K562 (cell line): ENCODE results near the gene DDAH2. TPM values are rescaled to one million over a fixed set of nuclear protein-coding genes. Genes with fewer than 3 reads are reported as not detected.

Experiments used
- ATAC-seq: fragments of 200-7000 bp; cut with Tn5 transposase; 3 replicates; pipeline ENCODE4 v1.9.1; 2020; ENCODE audit warnings: moderate library complexity
- BruUV-seq: library from RNA; stranded (reverse); fragments of 400-500 nt; replicated peaks from 2 replicates; lab custom pipeline; 2021; lab: Mats Ljungman, UMichigan
- CTCF ChIA-PET: fragments of 300-600 bp; formaldehyde crosslinking; extraction: SDS; loops from one replicate; lab custom pipeline; 2021; ENCODE audit warnings: low intra/inter-chr PET ratio; lab: Yijun Ruan, JAX
- POLR2A ChIA-PET: fragments of 300-600, 350-650 bp; sonication (Branson Sonifier 250); formaldehyde crosslinking; extraction: SDS; loops from one replicate; lab custom pipeline; 2021; ENCODE audit warnings: antibody characterized with exemption, inconsistent platforms; lab: Yijun Ruan, JAX
- DNase-seq, 4 experiments: peaks; one replicate each; pipeline versions ENCODE4 v3.0.0 to v3.0.0-alpha.2; 2011 to 2018; ENCODE audit warnings: low spot score in 3 of 4, mixed read lengths in 3 of 4; ENCODE audit errors: extremely low read depth in 1 of 4
- FAIRE-seq: peaks from 2 replicates; lab custom pipeline; 2011; peaks lifted over from hg19 to GRCh38; lab: Jason Lieb, UNC
- H2AFZ ChIP-seq: 2 replicates; pipeline ENCODE4 v1.6.0; 2011; ENCODE audit warnings: low read depth, low read length, control low read depth, inconsistent platforms
- H3K27ac ChIP-seq: fragments of 200-600 bp; 3 replicates; pipeline ENCODE4 v1.8.0; 2011; ENCODE audit warnings: low read depth, mild to moderate bottlenecking, control low read depth, inconsistent platforms, low read length, moderate library complexity, mixed read lengths; ENCODE audit errors: extremely low read depth
- H3K27me3 ChIP-seq, 2 experiments: fragments of 300-600 bp in 1 of 2; 2 replicates in 1 of 2; 3 replicates in 1 of 2; pipeline versions ENCODE4 v1.6.0 to v1.8.0; 2011; ENCODE audit warnings: inconsistent platforms in 2 of 2, low read length in 2 of 2, mild to moderate bottlenecking in 1 of 2, mixed read lengths in 1 of 2, moderate library complexity in 1 of 2; ENCODE audit not compliant: control insufficient read depth in 2 of 2, insufficient read depth in 2 of 2
- H3K36me3 ChIP-seq: fragments of 300-600 bp; 3 replicates; pipeline ENCODE4 v1.8.0; 2011; ENCODE audit warnings: mild to moderate bottlenecking, low read length, inconsistent platforms; ENCODE audit not compliant: control insufficient read depth, insufficient read depth
- H3K4me1 ChIP-seq, 2 experiments: fragments of 200-600 bp in 1 of 2; replicated peaks in 1 of 2; 2 replicates in 1 of 2; 3 replicates in 1 of 2; pipeline versions ENCODE4 v1.5.1 to v1.8.0; 2011; ENCODE audit warnings: inconsistent platforms in 2 of 2, low read length in 2 of 2, mild to moderate bottlenecking in 1 of 2, mixed read lengths in 1 of 2, moderate library complexity in 1 of 2; ENCODE audit not compliant: control insufficient read depth in 2 of 2, insufficient read depth in 2 of 2
- H3K4me2 ChIP-seq: 2 replicates; pipeline ENCODE4 v1.6.1; 2011; ENCODE audit warnings: low read length, control low read depth, inconsistent platforms, mixed read lengths; ENCODE audit not compliant: insufficient read depth
- H3K4me3 ChIP-seq: fragments of 200-600 bp; sonication (generic), shearing (Covaris generic); 2 replicates; pipeline ENCODE4 v1.5.1; 2016; ENCODE audit warnings: control low read depth, inconsistent platforms
- H3K79me2 ChIP-seq: fragments of 200-600 bp; 3 replicates; pipeline ENCODE4 v1.8.0; 2011; ENCODE audit warnings: low read length, inconsistent platforms; ENCODE audit not compliant: control insufficient read depth, insufficient read depth
- H3K9ac ChIP-seq, 2 experiments: 2 replicates each; pipeline versions ENCODE4 v1.6.0 to v1.6.1; 2011; ENCODE audit warnings: low read depth in 2 of 2, low read length in 2 of 2, control low read depth in 1 of 2, inconsistent platforms in 1 of 2, mild to moderate bottlenecking in 1 of 2, mixed read lengths in 1 of 2; ENCODE audit not compliant: insufficient read depth in 1 of 2
- H3K9me1 ChIP-seq: one replicate; pipeline ENCODE4 v1.6.0; 2011; ENCODE audit warnings: inconsistent platforms, mild to moderate bottlenecking, low read length, moderate library complexity; ENCODE audit not compliant: control insufficient read depth, insufficient read depth
- H3K9me3 ChIP-seq: replicated peaks from 2 replicates; pipeline ENCODE4 v1.5.1; 2011; ENCODE audit warnings: low read depth, low read length, inconsistent platforms; ENCODE audit not compliant: control insufficient read depth, insufficient read depth
- H4K20me1 ChIP-seq: replicated peaks from 2 replicates; pipeline ENCODE4 v1.6.1; 2011; ENCODE audit warnings: low read length, inconsistent platforms, mixed read lengths; ENCODE audit not compliant: control insufficient read depth, insufficient read depth
- CEBPG ChIP-seq, 3 experiments: fragments of 200-800 bp in 1 of 3; sonication (Bioruptor generic) in 1 of 3; sonication (generic) in 1 of 3; formaldehyde crosslinking in 1 of 3; IDR thresholded peaks in 2 of 3; conservative IDR thresholded peaks in 1 of 3; 2 replicates each; pipeline versions ENCODE4 v1.6.1 to v1.8.0; 2016 to 2022; ENCODE audit warnings: missing compliant biosample characterization in 2 of 3, missing genetic modification characterization in 2 of 3, mild to moderate bottlenecking in 1 of 3, missing genetic modification reagents in 1 of 3
- RBBP5 ChIP-seq: fragments of 200-600 bp; sonication (generic); IDR thresholded peaks from 2 replicates; pipeline ENCODE4 v1.6.1; 2012; ENCODE audit warnings: borderline replicate concordance, mild to moderate bottlenecking, low read length, control low read depth, inconsistent platforms; ENCODE audit not compliant: insufficient read depth, poor library complexity, severe bottlenecking
- SNRNP70 ChIP-seq: fragments of 200-400 bp; formaldehyde crosslinking; optimal IDR thresholded peaks from 2 replicates; pipeline ENCODE3; 2017; ENCODE audit warnings: low read depth, low read length
- SUPT5H ChIP-seq: fragments of 450-650 bp; IDR thresholded peaks from 2 replicates; pipeline ENCODE4 v1.6.1; 2016
- WGBS: fragments of 100-300 bp; shearing (Covaris generic); methylation state at CpG from one replicate; pipeline ENCODE4 v1.1.6; 2016; ENCODE audit warnings: low coverage, mixed read lengths; ENCODE audit not compliant: insufficient coverage; ENCODE audit errors: missing lambda C conversion rate; 5-methylcytosine and 5-hydroxymethylcytosine counted together
- in situ Hi-C: fragments of 300-500 bp; cut with MboI; formaldehyde crosslinking; loops from 4 replicates; pipeline ENCODE4 v1.15.0; 2018; ENCODE audit warnings: inconsistent platforms, mixed read lengths
- intact Hi-C: fragments of 100-400 bp; cut with micrococcal nuclease; formaldehyde crosslinking; loops from 2 replicates; pipeline ENCODE4 v1.14.2; 2022
- polyA plus RNA-seq, 8 experiments: library from polyadenylated mRNA; depleted of rRNA in 4 of 8; stranded (reverse) in 5 of 8; unstranded in 3 of 8; fragments of >200 nt; fragmentation: Nextera tagmentation in 2 of 8; fragmentation: Illumina TruSeq in 1 of 8; extraction: Ambion mirVana in 2 of 8; extraction: Trizol in 1 of 8; gene quantifications; 2 replicates each; pipeline versions ENCODE4 v1.2.1 to v1.2.3, GENCODE V29; 2011 to 2014; ENCODE audit warnings: inconsistent platforms in 1 of 8, missing spikeins in 1 of 8
- total RNA-seq, 7 experiments: library from RNA; depleted of rRNA in 6 of 7; stranded (reverse); fragments of >200 nt in 6 of 7; fragmentation: Illumina TruSeq in 2 of 7; extraction: Trizol in 2 of 7; gene quantifications; 2 replicates each; pipeline versions ENCODE4 v1.2.1 to v1.2.3, GENCODE V29; 2011 to 2021; ENCODE audit warnings: low replicate concordance in 1 of 7

DDAH2 gene
- total and polyA plus RNA-seq, 9 of the 15 experiments (the other 6 are each of a cell fraction or from before 2014, with no cell fraction given): 1.8 to 45.4 (median 21.4) TPM

DNA sequence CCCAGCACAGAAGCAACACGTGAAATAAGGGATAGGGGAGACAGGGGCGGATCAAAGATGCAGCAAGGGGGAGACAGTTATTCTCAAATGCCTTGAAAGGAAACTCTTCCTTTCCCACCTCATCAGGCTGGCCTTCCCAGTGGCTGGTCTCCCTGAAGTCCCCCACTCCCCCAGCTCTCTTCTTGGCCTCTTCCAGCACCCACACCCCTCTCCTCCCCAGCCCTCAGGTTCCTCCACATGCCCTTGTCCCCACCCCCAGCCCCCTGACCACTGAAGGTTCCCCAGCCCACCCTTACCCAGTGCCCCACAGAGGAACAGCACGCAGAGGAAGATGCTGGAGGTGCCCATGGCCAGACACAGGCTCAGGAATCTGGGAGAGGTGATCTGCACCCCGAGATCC, 15.6 kb downstream of the DDAH2 start:
- DNase-seq (no peak), FAIRE-seq (no peak), ATAC-seq (no peak)
- in situ Hi-C loops (no loop called here), intact Hi-C loops (no loop called here)
- Histone ChIP-seq H3K9me3 (no peaks in the 10 kb centered on the region), H3K4me2 (no peak overlapping the region), H3K27ac (no peak overlapping the region), H3K9me1 (no peaks in the 10 kb centered on the region), H3K4me1 (peaks cover 31 to 46% of the 10 kb centered on the region in 2 experiments), H4K20me1 (no peaks in the 10 kb centered on the region), H3K4me3 (no peak overlapping the region), H2AFZ (peak overlapping the region; percentile 49), H3K9ac (peak overlapping the region in 1 of 2 experiments; percentile 81; a peak in 1 of 4 replicates), H3K27me3 (no peaks in the 10 kb centered on the region), H3K36me3 (no peaks in the 10 kb centered on the region), H3K79me2 (no peaks in the 10 kb centered on the region)
- no TSS peak for BruUV-seq
- no peak for TF ChIP-seq CEBPG (CRISPR knock-in tag; IDR thresholded peaks at IDR 0.05)
- no peak for TF ChIP-seq CEBPG (tag; conservative IDR thresholded peaks at IDR 0.05 in 1 of 2, IDR thresholded peaks at IDR 0.05 in 1 of 2)
- peak; percentile 33 for TF ChIP-seq RBBP5
- POLR2A ChIA-PET: interaction anchor here (0.5 to 12.4 kb wide), 5 partner anchors 10 to 47 kb away, joined by 3 to 223 read pairs (median 6); partner anchors contain the start of genes ABHD16A, DDAH2, LY6G6C and MPIG6B
- WGBS: 42% methylated on average over 4 of the region's 4 CpGs
- CTCF ChIA-PET: no interaction called here

DNA sequence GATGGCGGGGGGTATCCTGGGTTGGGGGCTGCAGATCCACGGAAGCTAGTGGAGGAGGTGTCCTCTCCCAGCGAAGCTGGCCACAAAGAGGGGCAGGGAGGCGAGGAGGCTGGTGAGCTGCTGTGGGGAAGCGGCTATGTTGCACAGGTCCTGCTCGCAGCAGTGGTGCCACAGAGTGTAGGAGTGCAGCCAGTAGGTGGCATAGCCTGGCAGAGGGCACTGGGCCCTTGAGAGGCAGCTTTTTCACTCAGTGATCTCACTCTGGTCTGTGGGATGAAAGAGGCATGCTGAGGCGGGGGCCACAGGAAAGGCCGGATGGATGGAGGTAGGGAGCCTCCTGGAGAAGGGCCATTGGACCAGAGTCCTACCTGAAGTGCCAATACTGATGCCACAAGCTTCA, 16.8 kb downstream of the DDAH2 start:
- Histone ChIP-seq H4K20me1 (no peaks in the 10 kb centered on the region), H3K4me1 (peaks cover 25 to 42% of the 10 kb centered on the region in 2 experiments), H3K9me1 (no peaks in the 10 kb centered on the region), H3K36me3 (no peaks in the 10 kb centered on the region), H3K9me3 (no peaks in the 10 kb centered on the region), H3K9ac (peak overlapping the region in 1 of 2 experiments; percentile 82; a peak in 2 of 4 replicates), H2AFZ (0 out of 2 replicates have a peak overlapping the region, but pooled peaks have one; percentile 5), H3K27me3 (no peaks in the 10 kb centered on the region), H3K27ac (no peak overlapping the region), H3K4me3 (no peak overlapping the region), H3K79me2 (no peaks in the 10 kb centered on the region), H3K4me2 (no peak overlapping the region)
- intact Hi-C loops (no loop called here), in situ Hi-C loops (no loop called here)
- DNase-seq: no peak
- POLR2A ChIA-PET: interaction anchor here (0.6 to 12.4 kb wide), 6 partner anchors 9 to 91 kb away, joined by 3 to 223 read pairs (median 9); partner anchors contain the start of genes ABHD16A, DDAH2, LY6G6C and MPIG6B
- no TSS peak for BruUV-seq
- WGBS: 74% methylated on average over 8 of the region's 8 CpGs
- TF ChIP-seq SNRNP70 (no peak), SUPT5H (no peak)
- CTCF ChIA-PET: no interaction called here
- ATAC-seq: no peak
- FAIRE-seq: no peak
